ENCODE measurements around the gene CD4. TPM values are rescaled to one million over a fixed set of nuclear protein-coding genes. Genes with fewer than 3 reads are reported as not detected.

The CD4 gene
- total and polyA plus RNA-seq, 4 donors: 15.9 to 44.8 (median 32.0) TPM

GRCh38 chr12:6773590-6774351, 15.6 kb upstream of the CD4 start:
- peak overlapping the region in 1 of 3 donors; percentile 1 for H3K4me3 ChIP-seq (ENCODE audit: low read depth in 1 of 3, low read length in 3 of 3)
- no peak overlapping the region for H3K9ac ChIP-seq (ENCODE audit: low read depth in 1 of 2, low read length in 2 of 2)
- no peak for TF ChIP-seq HNF4A (conservative IDR thresholded peaks at IDR 0.05)
- no peak for TF ChIP-seq ZBTB33 (IDR thresholded peaks at IDR 0.05)
- TF ChIP-seq NR2F2 (IDR thresholded peaks at IDR 0.05): no peak
- TF ChIP-seq MAX (IDR thresholded peaks at IDR 0.05): no peak
- TF ChIP-seq FOXA2 (IDR thresholded peaks at IDR 0.05): no peak
- TF ChIP-seq RAD21 (IDR thresholded peaks at IDR 0.05): no peak
- TF ChIP-seq JUND (IDR thresholded peaks at IDR 0.05): no peak
- TF ChIP-seq EGR1 (IDR thresholded peaks at IDR 0.05; ENCODE audit: low read depth in 2 of 2): no peak
- no peak for TF ChIP-seq ATF3 (IDR thresholded peaks at IDR 0.05)
- no peak for TF ChIP-seq REST (IDR thresholded peaks at IDR 0.05)
- TF ChIP-seq RXRA (IDR thresholded peaks at IDR 0.05): no peak
- TF ChIP-seq YY1 (IDR thresholded peaks at IDR 0.05): no peak
- TF ChIP-seq SP1 (IDR thresholded peaks at IDR 0.05): no peak
- no peak for TF ChIP-seq FOXA1 (IDR thresholded peaks at IDR 0.05)
- TF ChIP-seq CTCF (IDR thresholded peaks at IDR 0.05; ENCODE audit: low read depth, low read length, missing input control): no peak
- no peak for DNase-seq (ENCODE audit: low spot score)
- no peaks in the 10 kb centered on the region for H3K9me3 ChIP-seq (ENCODE audit: control insufficient read depth in 4 of 4, low read length in 3 of 4)
- H3K36me3 ChIP-seq (ENCODE audit: control insufficient read depth in 4 of 4, insufficient read depth in 3 of 4, low read depth in 1 of 4, low read length in 3 of 4): peaks cover 0 to 8% (median 4%) of the 10 kb centered on the region in 4 donors
- peak overlapping the region; percentile 48 to 49 for H3K27ac ChIP-seq (ENCODE audit: low read depth in 1 of 2, low read length in 2 of 2)
- 65% methylated on average over 60 of the region's 60 CpGs for WGBS
- H3K27me3 ChIP-seq (ENCODE audit: control insufficient read depth in 4 of 4, insufficient read depth in 4 of 4, low read length in 3 of 4): no peaks in the 10 kb centered on the region
- H3K4me1 ChIP-seq (ENCODE audit: control insufficient read depth in 4 of 4, insufficient read depth in 4 of 4, low read length in 3 of 4): peaks cover 14 to 87% (median 61%) of the 10 kb centered on the region in 4 donors

Measured in liver (tissue), 9 donors.